Endothelial cell of umbilical vein (primary cell): ENCODE results near the gene HSPA12A. TPM values are rescaled to one million over a fixed set of nuclear protein-coding genes. Genes with fewer than 3 reads are reported as not detected.

Experiments
- BruUV-seq: library from RNA; stranded (reverse); fragments of 400-500 nt; replicated peaks from 2 replicates; lab custom pipeline; 2021; lab: Mats Ljungman, UMichigan
- CTCF ChIA-PET: fragments of 300-600, 350-600 bp; sonication (Branson Sonifier 250); formaldehyde crosslinking; loops from one replicate; lab custom pipeline; 2021; ENCODE audit warnings: antibody characterized with exemption, inconsistent platforms; lab: Charles Lee
- POLR2A ChIA-PET: fragments of 300-600, 350-600 bp; sonication (Branson Sonifier 250); formaldehyde crosslinking; loops from one replicate; lab custom pipeline; 2021; ENCODE audit warnings: antibody characterized with exemption, inconsistent platforms; lab: Charles Lee
- DNase-seq: peaks from one replicate; pipeline ENCODE4 v3.0.0-alpha.2; 2011; ENCODE audit warnings: low read depth, low spot score
- FAIRE-seq: peaks from 2 replicates; lab custom pipeline; 2011; peaks lifted over from hg19 to GRCh38; lab: Jason Lieb, UNC
- H2AFZ ChIP-seq: 2 replicates; pipeline ENCODE4 v1.6.0; 2012; ENCODE audit warnings: low read depth, low read length, control low read depth, inconsistent platforms
- H3K27ac ChIP-seq: 2 replicates; pipeline ENCODE4 v1.5.1; 2011; ENCODE audit warnings: low read depth, mild to moderate bottlenecking, control low read depth, low read length, moderate library complexity; ENCODE audit not compliant: insufficient read depth
- H3K27me3 ChIP-seq, 2 experiments: 2 replicates each; pipeline versions ENCODE4 v1.6.0 to v1.6.1; 2011; ENCODE audit warnings: low read length in 2 of 2, mixed read lengths in 1 of 2; ENCODE audit not compliant: control insufficient read depth in 2 of 2, insufficient read depth in 2 of 2
- H3K36me3 ChIP-seq, 2 experiments: 2 replicates in 1 of 2; 3 replicates in 1 of 2; pipeline ENCODE4 v1.5.1; 2011; ENCODE audit warnings: low read length in 2 of 2, mild to moderate bottlenecking in 1 of 2, moderate library complexity in 1 of 2; ENCODE audit not compliant: control insufficient read depth in 2 of 2, insufficient read depth in 2 of 2; ENCODE audit errors: extremely low read depth in 1 of 2
- H3K4me1 ChIP-seq: 3 replicates; pipeline ENCODE4 v1.5.1; 2011; ENCODE audit warnings: mild to moderate bottlenecking, low read length; ENCODE audit not compliant: control insufficient read depth, insufficient read depth; ENCODE audit errors: extremely low read depth
- H3K4me2 ChIP-seq: 2 replicates; pipeline ENCODE4 v1.6.1; 2011; ENCODE audit warnings: low read length, control low read depth, mixed read lengths; ENCODE audit not compliant: insufficient read depth
- H3K4me3 ChIP-seq, 3 experiments: fragments of 200-600 bp in 1 of 3; sonication (generic), shearing (Covaris generic) in 1 of 3; replicated peaks in 1 of 3; 2 replicates each; pipeline ENCODE4 v1.5.1; 2011 to 2016; ENCODE audit warnings: control low read depth in 3 of 3, low read length in 3 of 3, mild to moderate bottlenecking in 2 of 3, inconsistent platforms in 1 of 3, low read depth in 1 of 3, moderate library complexity in 1 of 3; ENCODE audit not compliant: insufficient read depth in 1 of 3
- H3K79me2 ChIP-seq: 2 replicates; pipeline ENCODE4 v1.6.0; 2012; ENCODE audit warnings: low read length, inconsistent platforms; ENCODE audit not compliant: control insufficient read depth, insufficient read depth
- H3K9ac ChIP-seq: replicated peaks from 2 replicates; pipeline ENCODE3; 2011; ENCODE audit warnings: low read length, control low read depth; ENCODE audit not compliant: insufficient read depth; ENCODE audit errors: extremely low read depth
- H3K9me1 ChIP-seq: replicated peaks from 3 replicates; pipeline ENCODE4 v1.6.0; 2011; ENCODE audit warnings: mild to moderate bottlenecking, low read length; ENCODE audit not compliant: control insufficient read depth, insufficient read depth; ENCODE audit errors: extremely low read depth
- H3K9me3 ChIP-seq: replicated peaks from 2 replicates; pipeline ENCODE4 v1.5.1; 2012; ENCODE audit warnings: low read length, inconsistent platforms; ENCODE audit not compliant: control insufficient read depth, insufficient read depth
- H4K20me1 ChIP-seq: replicated peaks from 2 replicates; pipeline ENCODE3; 2011; ENCODE audit warnings: mild to moderate bottlenecking, low read length; ENCODE audit not compliant: control insufficient read depth, insufficient read depth; ENCODE audit errors: extremely low read depth
- MYC ChIP-seq: IDR thresholded peaks from one replicate; pipeline ENCODE4 v1.6.1; 2011; ENCODE audit warnings: mild to moderate bottlenecking, low read depth, low read length
- POLR2A ChIP-seq: IDR thresholded peaks from 2 replicates; pipeline ENCODE4 v1.6.1; 2012; ENCODE audit warnings: low read depth, mild to moderate bottlenecking, control low read depth, low read length
- dilution Hi-C: fragments of 300-500 bp; cut with MboI; formaldehyde crosslinking; loops from one replicate; pipeline ENCODE4 v1.15.0; 2019; ENCODE audit warnings: low sequenced_read_pairs; ENCODE audit not compliant: extremely low pct_ligation_motif_present
- intact Hi-C: fragments of 100-400 bp; cut with micrococcal nuclease; formaldehyde crosslinking; loops from one replicate; pipeline ENCODE4 v1.10.0; 2022
- polyA plus RNA-seq, 4 experiments: library from polyadenylated mRNA; depleted of rRNA in 3 of 4; stranded (reverse) in 3 of 4; unstranded in 1 of 4; fragments of >200 nt; gene quantifications; 2 replicates each; pipeline versions ENCODE4 v1.2.1 to v1.2.3, GENCODE V29; 2011 to 2012; ENCODE audit warnings: missing spikeins in 1 of 4
- total RNA-seq: library from RNA; stranded (reverse); gene quantifications from 2 replicates; pipeline ENCODE4 v1.2.3, GENCODE V29; 2021
- TF ChIP-seq, protein P1 (sequence below), 2 donors: IDR thresholded peaks; 1 replicate in 1 of 2; 2 replicates in 1 of 2; pipeline ENCODE4 v1.5.1; 2011; ENCODE audit warnings: low read length in 2 of 2, mild to moderate bottlenecking in 2 of 2, moderate library complexity in 2 of 2, control low read depth in 1 of 2, inconsistent platforms in 1 of 2, low read depth in 1 of 2; ENCODE audit not compliant: insufficient read depth in 1 of 2; ENCODE audit errors: extremely low read depth in 1 of 2
- TF ChIP-seq, protein P2 (sequence below): IDR thresholded peaks from 2 replicates; pipeline ENCODE4 v1.6.1; 2011; ENCODE audit not compliant: insufficient read depth, insufficient read length

HSPA12A gene
- total and polyA plus RNA-seq, 2 donors (not counting 3 experiments of a cell fraction or from before 2014, with no cell fraction given) = 0.22 to 0.29 TPM

DNA sequence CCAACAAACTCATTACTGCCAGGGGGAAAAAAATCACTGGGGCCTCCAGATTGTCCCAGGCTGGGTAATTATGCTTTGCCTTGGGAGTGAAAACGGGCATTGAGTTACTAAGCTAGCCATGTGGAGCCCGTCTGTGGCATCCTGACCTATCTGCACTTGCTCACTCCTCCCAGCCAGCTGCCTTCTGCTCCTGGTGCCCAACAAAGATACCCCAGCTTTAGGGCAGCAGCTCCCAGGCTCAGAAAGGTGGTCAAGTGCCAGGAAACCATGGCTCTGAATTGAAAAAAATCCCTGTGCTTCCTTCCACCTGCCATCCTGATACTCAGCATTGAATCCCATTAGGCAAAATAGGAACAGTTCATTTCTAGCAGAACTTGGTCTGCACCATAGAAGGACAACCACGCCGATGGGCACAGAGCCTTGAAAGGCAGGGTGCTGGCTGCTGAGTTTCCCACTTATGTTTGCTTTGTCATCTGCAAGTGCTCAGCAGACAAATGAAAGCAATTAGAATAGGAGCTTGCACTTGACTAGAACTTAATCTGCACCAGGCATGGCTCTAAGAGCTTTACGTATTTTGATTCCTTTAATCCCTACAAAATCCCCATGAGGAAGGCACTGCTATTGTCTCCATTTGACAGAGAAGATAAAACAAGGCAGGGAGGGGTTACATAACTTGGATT is 42.8 kb downstream of the HSPA12A start:
- no TSS peak for BruUV-seq
- H3K27ac ChIP-seq = no peak overlapping the region
- CTCF ChIA-PET = no interaction called here

More for the DNA sequence above, 42.8 kb downstream of the HSPA12A start:
- Histone ChIP-seq H3K36me3 (no peaks in the 10 kb centered on the region), H3K9me1 (no peaks in the 10 kb centered on the region), H3K79me2 (no peaks in the 10 kb centered on the region), H2AFZ (no peak overlapping the region), H3K9ac (no peak overlapping the region), H4K20me1 (no peaks in the 10 kb centered on the region), H3K9me3 (no peaks in the 10 kb centered on the region), H3K4me1 (no peaks in the 10 kb centered on the region), H3K4me3 (no peak overlapping the region), H3K27me3 (no peaks in the 10 kb centered on the region), H3K4me2 (no peak overlapping the region)
- POLR2A ChIA-PET = no interaction called here
- DNase-seq (no peak), FAIRE-seq (no peak)
- intact Hi-C loops (no loop called here), dilution Hi-C loops (no loop called here)
- TF ChIP-seq MYC (no peak), POLR2A (no peak)
- TF ChIP-seq, protein P1, sequence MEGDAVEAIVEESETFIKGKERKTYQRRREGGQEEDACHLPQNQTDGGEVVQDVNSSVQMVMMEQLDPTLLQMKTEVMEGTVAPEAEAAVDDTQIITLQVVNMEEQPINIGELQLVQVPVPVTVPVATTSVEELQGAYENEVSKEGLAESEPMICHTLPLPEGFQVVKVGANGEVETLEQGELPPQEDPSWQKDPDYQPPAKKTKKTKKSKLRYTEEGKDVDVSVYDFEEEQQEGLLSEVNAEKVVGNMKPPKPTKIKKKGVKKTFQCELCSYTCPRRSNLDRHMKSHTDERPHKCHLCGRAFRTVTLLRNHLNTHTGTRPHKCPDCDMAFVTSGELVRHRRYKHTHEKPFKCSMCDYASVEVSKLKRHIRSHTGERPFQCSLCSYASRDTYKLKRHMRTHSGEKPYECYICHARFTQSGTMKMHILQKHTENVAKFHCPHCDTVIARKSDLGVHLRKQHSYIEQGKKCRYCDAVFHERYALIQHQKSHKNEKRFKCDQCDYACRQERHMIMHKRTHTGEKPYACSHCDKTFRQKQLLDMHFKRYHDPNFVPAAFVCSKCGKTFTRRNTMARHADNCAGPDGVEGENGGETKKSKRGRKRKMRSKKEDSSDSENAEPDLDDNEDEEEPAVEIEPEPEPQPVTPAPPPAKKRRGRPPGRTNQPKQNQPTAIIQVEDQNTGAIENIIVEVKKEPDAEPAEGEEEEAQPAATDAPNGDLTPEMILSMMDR (IDR thresholded peaks at IDR 0.05; ENCODE audit: extremely low read depth in 1 of 2, insufficient read depth in 1 of 2, low read depth in 1 of 2, low read length in 2 of 2) = no peak
- TF ChIP-seq, protein P2, sequence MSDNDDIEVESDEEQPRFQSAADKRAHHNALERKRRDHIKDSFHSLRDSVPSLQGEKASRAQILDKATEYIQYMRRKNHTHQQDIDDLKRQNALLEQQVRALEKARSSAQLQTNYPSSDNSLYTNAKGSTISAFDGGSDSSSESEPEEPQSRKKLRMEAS = no peak
